GM21576 (cell line): ENCODE measurements around the gene CFAP92.

Experiments
- ATAC-seq: cut with Tn5 transposase; IDR thresholded peaks from one replicate; pipeline ENCODE4 v1.9.1; 2021; ENCODE audit warnings: mild to moderate bottlenecking, moderate library complexity; ENCODE audit not compliant: unreplicated experiment

Gene CFAP92, protein sequence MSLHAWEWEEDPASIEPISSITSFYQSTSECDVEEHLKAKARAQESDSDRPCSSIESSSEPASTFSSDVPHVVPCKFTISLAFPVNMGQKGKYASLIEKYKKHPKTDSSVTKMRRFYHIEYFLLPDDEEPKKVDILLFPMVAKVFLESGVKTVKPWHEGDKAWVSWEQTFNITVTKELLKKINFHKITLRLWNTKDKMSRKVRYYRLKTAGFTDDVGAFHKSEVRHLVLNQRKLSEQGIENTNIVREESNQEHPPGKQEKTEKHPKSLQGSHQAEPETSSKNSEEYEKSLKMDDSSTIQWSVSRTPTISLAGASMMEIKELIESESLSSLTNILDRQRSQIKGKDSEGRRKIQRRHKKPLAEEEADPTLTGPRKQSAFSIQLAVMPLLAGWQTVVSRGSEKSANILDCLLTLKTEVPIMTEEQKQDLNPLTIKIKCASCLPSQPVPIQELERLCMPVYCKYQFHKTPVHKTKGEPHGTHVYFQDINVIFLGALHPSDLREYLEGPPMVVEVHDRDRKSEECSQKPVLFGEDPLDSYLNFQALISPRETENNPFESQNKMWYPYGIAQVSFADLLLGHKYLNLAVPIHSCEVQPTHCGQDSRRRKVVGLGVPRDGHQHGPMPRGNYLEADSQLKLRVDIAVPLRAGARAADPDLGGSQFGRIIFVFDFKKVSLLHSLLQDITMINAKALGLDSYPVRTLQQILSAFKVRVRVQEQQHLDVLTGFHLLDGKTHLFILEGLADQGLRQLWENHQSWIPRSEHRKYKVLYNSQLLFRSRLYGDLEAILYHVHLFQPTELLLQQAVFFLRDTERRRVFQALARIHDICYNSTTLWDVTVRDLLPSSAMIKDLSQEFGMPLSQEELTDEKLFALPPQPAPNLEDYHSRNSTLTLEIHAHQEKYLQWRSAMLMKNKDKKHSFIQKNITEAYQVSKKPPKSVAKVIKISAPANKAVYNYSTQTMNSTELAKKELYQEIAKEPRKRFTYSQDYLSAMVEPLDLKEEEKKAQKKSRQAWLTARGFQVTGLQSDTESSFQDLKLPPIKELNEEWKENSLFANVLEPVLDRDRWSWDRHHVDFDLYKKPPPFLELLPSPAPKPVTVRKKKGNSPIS

GRCh38 chr3:128993461-128994172 is at the start of gene CFAP92:
Gene CFAP92 (minus strand): TSS chr3:128994076. CDS start chr3:128993304, 772 bp downstream.
- peak; percentile 92 for ATAC-seq

GRCh38 chr3:129040579-129041300 is 46.9 kb upstream of the CFAP92 start:
- ATAC-seq = no peak

GRCh38 chr3:129040039-129040336 is 46.1 kb upstream of the CFAP92 start:
- no peak for ATAC-seq

DNA sequence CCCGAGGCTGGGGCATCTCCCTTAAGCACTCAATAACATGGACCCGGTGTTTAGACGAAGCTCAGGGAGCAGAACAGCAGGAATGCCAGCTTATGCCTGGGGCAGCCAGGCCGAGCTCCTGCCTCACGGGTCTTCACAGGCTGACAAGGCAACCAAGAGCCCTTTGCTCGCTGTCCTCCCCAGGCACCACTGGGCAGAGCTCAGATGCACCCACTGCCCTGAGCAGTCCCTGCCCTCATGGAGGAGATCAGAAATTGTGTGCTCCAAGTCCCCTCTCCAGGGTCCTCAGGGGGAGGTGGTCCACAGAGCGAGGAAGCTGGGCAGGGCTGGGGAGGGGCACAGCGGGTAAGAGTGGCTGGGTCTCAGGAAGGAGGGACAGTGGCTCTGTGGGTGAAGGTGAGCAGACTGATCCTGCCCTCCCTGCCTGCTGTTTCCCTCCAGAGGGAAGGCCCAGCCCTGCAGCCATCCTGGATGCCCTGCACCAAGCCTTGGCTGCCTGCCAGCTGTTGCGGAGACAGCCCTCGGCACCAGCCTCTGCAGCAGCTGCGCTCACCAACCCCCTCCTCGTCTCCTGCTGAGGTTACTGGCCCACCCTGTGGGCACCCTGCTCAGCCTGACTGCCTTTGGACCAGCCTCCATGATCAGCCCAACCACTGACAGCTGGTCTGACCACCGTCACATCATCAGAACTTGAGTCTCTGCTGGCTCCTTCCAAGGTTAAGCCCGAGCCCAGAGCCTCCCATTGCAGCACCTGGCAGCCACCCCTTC is 45.6 kb upstream of the CFAP92 start:
- ATAC-seq = no peak

- ATAC-seq = no peak
Observed at GRCh38 chr3:129038121-129038855, 44.4 kb upstream of the CFAP92 start.

DNA sequence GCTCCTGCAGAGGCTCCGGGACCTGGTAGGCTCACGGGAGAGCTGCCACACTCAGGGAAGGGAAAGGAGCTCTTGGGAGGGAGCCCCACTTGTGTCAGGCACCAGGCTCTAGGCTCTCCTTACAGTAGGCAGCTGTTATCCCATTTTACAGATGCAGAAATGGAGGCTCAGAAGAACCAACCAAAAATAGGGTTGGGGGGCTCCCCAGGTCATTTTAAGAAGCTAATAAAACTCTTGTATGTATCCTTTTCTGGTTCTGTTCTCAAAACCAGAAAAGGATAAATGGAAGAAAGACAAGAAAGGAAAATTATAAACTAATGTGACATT is 43.2 kb upstream of the CFAP92 start:
- ATAC-seq = no peak

DNA sequence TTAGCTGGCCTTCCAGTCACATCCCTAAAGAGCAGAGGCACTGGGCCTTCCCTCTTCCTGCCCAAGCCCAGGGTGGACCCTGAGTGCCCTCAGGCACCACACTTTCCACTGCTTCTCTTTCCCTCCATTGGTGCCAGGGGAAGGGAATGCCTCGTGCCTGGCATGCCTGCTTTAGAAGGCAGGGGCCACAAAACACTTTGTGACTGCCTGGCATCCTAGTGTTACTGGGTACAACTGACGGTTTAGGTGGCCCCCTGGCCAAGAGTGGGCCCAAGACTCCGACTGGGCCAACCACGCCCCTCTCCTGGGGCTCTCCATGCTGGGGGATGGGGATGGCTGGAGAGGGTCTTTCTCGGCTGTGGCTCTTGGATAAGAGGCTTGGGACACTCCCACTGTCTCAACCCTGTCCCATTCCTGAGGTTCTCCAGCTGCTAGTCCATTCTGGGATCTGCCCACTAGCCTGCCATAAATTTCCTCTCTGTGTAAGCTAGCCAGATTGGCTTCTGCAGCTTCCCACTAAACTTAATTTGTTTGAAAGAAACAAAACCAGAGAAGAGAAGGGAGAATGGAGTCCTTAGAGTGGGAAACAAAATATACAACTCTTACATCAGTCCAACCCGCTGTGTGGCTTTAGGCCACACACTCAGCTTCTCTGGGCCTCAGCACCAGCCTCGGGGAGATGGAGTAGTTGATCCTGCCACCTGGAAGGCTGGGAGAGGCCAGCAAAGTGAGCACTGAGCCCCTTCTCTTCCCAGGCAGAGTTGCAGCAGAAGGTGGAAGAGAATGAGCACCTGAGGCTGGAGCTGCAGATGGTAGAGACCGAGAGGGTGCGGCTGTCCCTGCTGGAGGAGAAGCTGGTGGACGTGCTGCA is 42.6 kb upstream of the CFAP92 start:
- no peak for ATAC-seq

DNA sequence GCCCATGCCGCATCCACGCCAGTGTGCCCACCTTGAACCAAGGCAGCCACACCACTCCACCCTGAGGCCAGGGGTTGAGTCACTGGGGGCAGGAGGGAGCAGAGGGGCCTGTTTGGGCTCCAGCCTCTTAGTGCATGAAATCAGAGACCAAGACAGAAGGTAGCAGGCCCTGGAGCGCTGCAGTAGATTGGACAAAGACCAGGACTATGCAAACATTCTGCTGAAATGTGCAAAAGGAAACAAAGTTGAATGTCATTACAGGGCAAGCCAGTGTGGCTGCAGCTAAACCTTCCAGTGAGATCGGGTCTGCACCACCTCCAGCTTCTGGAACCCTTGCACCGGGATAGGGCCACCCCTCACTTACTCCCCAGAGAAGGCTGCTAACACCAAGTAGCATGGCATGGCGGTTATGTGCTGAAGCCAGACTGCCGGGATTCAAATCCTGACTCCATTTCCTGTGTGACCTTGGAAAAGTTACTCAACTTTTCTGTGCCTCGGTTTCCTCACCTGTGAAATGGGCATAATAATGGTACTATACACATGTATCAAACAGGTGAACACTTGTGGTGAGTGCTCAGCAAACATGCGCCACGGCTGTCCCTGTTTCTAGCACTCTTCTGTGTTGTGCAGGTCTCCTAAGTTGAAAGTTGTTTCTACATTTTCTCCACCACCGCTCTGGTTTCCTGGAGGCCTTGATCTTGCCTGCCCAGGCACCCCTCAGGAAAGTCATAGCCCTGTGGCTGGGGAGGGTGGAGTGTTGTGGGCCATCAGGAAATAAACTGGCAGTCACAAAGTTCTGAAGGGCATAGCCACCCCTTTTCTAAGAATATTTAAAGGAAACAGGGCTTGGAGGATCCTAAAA is 41.7 kb upstream of the CFAP92 start:
- no peak for ATAC-seq

DNA sequence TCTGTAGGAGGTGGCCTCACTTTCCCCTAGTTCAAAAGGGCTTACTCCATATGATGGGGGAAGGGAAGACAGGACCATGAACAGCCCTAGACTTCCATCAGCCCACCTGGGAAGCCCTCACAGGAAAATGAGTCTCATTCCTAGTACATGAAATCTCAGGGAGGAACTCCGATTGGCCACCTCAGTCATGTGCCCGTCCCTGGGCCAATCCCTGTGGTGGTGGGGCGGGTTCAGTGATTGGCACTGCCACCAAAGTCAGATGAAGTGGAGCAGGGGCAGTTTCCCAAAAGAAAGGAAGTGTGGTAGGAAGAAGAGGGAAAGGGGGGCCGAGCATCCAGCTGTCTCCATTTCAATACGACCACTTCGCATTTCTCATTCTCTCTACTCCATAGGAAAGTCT is 40.8 kb upstream of the CFAP92 start:
- no peak for ATAC-seq

DNA sequence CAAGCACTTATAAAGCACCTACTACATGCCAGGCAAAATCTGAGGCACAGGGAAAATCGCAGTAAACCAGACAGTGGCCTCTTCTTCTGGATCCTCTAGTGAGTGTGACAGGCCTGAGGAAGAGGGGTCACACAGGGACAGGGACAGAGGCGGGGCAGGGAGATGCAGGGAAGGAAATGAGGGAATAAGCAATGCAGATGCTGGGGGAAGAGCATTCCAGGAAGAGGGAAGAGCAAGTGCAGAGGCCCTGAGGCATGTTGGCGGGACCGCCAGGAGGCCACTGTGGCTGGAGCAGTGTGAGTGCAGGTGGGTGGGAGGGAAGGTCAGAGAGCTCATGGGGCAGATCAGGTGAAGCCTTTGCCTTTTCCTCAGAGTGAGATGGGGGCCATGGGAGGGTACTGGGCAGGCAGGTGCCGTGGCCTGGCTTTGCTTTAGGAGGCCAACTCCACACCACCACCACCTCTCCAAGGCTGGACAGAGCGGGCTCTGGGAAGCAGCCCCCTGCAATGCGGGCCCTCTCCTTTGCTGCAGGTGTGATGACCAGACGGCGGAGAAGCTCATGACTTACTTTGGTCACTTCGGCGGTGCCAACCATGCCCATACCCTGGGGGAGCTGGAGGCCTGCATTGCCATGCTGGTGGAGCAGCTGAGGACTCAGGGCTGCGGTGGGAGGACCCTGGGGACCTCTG is 39.9 kb upstream of the CFAP92 start:
- no peak for ATAC-seq

GRCh38 chr3:129033151-129033550 is 39.3 kb upstream of the CFAP92 start:
- no peak for ATAC-seq

- ATAC-seq = no peak
Observed at GRCh38 chr3:129032716-129033115, 38.8 kb upstream of the CFAP92 start.

GRCh38 chr3:129031476-129032215 is 37.8 kb upstream of the CFAP92 start:
- ATAC-seq = no peak

- ATAC-seq = no peak
Observed at GRCh38 chr3:129030611-129031010, 36.7 kb upstream of the CFAP92 start.

- no peak for ATAC-seq
Observed at GRCh38 chr3:129028866-129029265, 35.0 kb upstream of the CFAP92 start.

- ATAC-seq = no peak
Observed at GRCh38 chr3:129027544-129027880, 33.6 kb upstream of the CFAP92 start.
